Lower leg skin (tissue), 4 donors: ENCODE results near the gene GABBR2. TPM values are rescaled to one million over a fixed set of nuclear protein-coding genes. Genes with fewer than 3 reads are reported as not detected.

Experiments
- DNase-seq, 2 donors: peaks; one replicate each; pipeline ENCODE4 v3.0.0-alpha.2; 2019; ENCODE audit warnings: low spot score in 2 of 2
- H3K4me3 ChIP-seq: fragments of 200-600 bp; sonication (generic); 2 replicates; pipeline ENCODE4 v1.5.1; 2017; ENCODE audit warnings: mild to moderate bottlenecking, low read depth; ENCODE audit not compliant: poor library complexity, severe bottlenecking
- CTCF ChIP-seq, 3 donors: fragments of 450-650 bp; IDR thresholded peaks; one replicate each; pipeline ENCODE4 v1.5.1; 2016; ENCODE audit warnings: antibody characterized with exemption in 3 of 3, mild to moderate bottlenecking in 3 of 3, moderate library complexity in 2 of 3
- POLR2A ChIP-seq, 2 donors: fragments of 450-650 bp; IDR thresholded peaks; one replicate each; pipeline ENCODE4 v1.6.1; 2016 to 2017; ENCODE audit warnings: antibody characterized with exemption in 2 of 2, mild to moderate bottlenecking in 1 of 2, moderate library complexity in 1 of 2
- WGBS, 2 donors: methylation state at CpG; one replicate each; pipeline ENCODE4 v1.1.5; 2018; 5-methylcytosine and 5-hydroxymethylcytosine counted together
- intact Hi-C: fragments of 100-400 bp; cut with DNase I; formaldehyde crosslinking; loops from one replicate; pipeline ENCODE4 v1.15.0; 2023; ENCODE audit warnings: low total_unique reads
- total RNA-seq, 4 donors: library from RNA; depleted of rRNA; stranded (reverse); fragments of >200 nt; gene quantifications; one replicate each; pipeline ENCODE4 v1.1.0, GENCODE V29; 2016

The GABBR2 gene
- total RNA-seq, 4 donors from 2014 or later: 0.23 to 4.2 TPM; not detected in 2

DNA sequence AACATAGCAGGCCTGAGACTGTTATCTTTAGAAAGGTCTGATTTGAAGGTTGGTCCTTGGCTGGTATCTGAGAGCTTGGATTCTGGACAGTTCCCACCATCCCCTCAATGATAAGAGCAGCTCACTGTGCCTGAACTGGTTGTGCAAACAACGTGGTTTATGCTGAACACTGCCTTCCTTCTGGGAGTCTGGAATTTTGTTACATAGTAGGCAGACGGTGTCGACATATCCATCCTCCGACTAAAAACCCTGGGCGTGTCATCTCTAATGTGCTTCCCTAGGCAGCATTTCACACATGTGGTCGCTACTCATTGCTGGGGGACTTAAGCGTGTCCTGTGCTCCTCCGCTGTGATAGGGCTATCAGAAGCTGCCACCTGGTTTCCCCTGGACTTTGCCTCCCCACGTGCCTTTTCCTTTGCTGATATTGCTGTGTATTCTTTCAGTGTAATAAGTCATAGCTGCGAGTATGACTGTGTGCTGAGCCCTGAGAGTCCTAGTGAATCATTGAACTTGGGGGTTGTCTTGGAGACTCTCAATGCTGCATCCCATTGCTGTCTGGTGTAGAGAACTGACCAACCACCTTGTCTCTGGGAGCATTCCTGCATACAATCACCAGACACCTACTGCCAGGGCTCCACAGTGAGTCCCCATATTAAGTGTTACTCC lies 334.2 kb downstream of the GABBR2 start:
- no peak overlapping the region for H3K4me3 ChIP-seq
- intact Hi-C loops: no loop called here
- 50 to 58% methylated on average over 10 of the region's 10 CpGs for WGBS, 2 donors
- no peak for DNase-seq
- TF ChIP-seq POLR2A (IDR thresholded peaks at IDR 0.05) (no peak), CTCF (IDR thresholded peaks at IDR 0.05) (no peak)

DNA sequence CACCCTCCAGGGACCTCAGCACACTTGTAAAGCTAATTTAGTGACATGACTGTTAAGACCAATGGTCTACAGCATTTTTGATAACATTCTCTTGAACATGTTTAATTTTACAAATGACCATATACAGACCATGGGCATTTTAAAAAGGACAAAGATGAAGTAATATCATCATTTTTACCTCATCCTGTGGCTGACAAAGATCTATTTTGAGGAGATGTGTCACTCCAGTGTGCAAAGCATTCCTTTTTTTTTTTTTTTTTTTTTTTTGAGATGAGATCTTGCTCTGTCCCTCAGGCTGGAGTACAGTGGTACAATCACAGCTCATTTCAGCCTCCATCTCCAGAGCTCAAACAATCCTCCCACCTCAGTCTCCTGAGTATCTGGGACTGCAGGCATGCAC lies 335.1 kb downstream of the GABBR2 start:
- no peak for DNase-seq
- intact Hi-C loops: no loop called here
- no peak for TF ChIP-seq CTCF (IDR thresholded peaks at IDR 0.05)
- TF ChIP-seq POLR2A (IDR thresholded peaks at IDR 0.05): no peak

GRCh38 chr9:98372077-98372836 lies 336.5 kb downstream of the GABBR2 start:
- 70 to 86% methylated on average over 7 of the region's 7 CpGs for WGBS, 2 donors
- intact Hi-C loops: no loop called here
- DNase-seq: peak in 1 of 2 donors; percentile 57
- no peak overlapping the region for H3K4me3 ChIP-seq
- TF ChIP-seq CTCF (IDR thresholded peaks at IDR 0.05) (no peak), POLR2A (IDR thresholded peaks at IDR 0.05) (no peak)

More for the DNA sequence above, 335.1 kb downstream of the GABBR2 start:
- no peak overlapping the region for H3K4me3 ChIP-seq

- 78 to 97% methylated on average over 4 of the region's 4 CpGs for WGBS, 2 donors
- no peak overlapping the region for H3K4me3 ChIP-seq
- TF ChIP-seq POLR2A (IDR thresholded peaks at IDR 0.05) (no peak), CTCF (IDR thresholded peaks at IDR 0.05) (no peak)
- DNase-seq: peak in 1 of 2 donors; percentile 72
- intact Hi-C loops: no loop called here
Measured at GRCh38 chr9:98370976-98371315, 337.8 kb downstream of the GABBR2 start.

DNA sequence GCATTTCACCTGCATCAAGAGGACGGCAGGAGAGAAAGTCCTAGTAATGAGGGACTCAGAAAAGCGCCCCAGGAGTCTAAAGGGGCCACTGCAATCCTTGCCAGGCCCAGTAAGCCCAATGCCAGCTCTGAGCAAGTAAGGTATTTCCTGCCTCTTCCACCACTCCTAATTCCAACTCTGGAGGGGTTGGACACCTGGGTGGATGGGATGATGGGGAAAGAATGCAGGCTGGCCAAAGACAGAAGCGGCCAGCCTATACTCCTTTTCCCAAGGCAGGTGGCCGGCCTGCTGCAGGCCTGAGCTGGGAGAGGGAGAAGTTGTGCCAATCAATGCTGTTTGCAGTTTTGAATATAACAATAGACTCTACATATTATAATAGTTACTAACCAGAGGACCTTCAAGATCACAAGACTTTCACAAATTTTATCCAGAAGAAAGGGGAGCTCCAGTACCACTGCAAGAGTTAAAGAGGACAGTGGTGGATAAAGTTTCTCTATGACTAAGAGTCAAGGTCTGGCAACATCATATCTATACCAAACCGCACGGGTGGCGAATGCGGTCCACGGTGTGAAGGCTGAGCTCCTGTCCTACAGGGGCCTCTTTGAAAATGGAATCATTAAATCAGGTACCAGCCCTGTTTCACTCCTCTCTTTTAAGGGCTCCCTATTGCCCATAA lies 338.3 kb downstream of the GABBR2 start:
- H3K4me3 ChIP-seq: no peak overlapping the region
- 89 to 90% methylated on average over 9 of the region's 9 CpGs for WGBS, 2 donors
- DNase-seq: peak in 1 of 2 donors; percentile 54
- intact Hi-C loops: no loop called here
- TF ChIP-seq CTCF (IDR thresholded peaks at IDR 0.05): no peak
- TF ChIP-seq POLR2A (IDR thresholded peaks at IDR 0.05): no peak
